Esophagus squamous epithelium (tissue), 5 donors: ENCODE measurements around the gene LPIN2. TPM values are rescaled to one million over a fixed set of nuclear protein-coding genes. Genes with fewer than 3 reads are reported as not detected.
"Not testable (repeated sequence)": the region's sequence is repeated elsewhere in the genome, so short reads cannot be mapped to it uniquely, and the experiment has no call there.

Source experiments
- DNase-seq: peaks from one replicate; lab custom pipeline; 2025; lab: John Stamatoyannopoulos, UW
- H3K27ac ChIP-seq, 4 donors: fragments of 200-600 bp; sonication (generic); one replicate each; pipeline ENCODE4 v1.5.1; 2016 to 2019; ENCODE audit warnings: mild to moderate bottlenecking in 1 of 4
- H3K27me3 ChIP-seq, 4 donors: fragments of 200-600 bp; sonication (generic); 1 replicate in 3 of 4; 2 replicates in 1 of 4; pipeline versions ENCODE4 v1.5.1 to v1.6.0; 2017 to 2021; ENCODE audit warnings: antibody characterized with exemption in 1 of 4
- H3K36me3 ChIP-seq, 3 donors: fragments of 200-600 bp; sonication (generic); one replicate each; pipeline ENCODE4 v1.5.1; 2016 to 2019
- H3K4me1 ChIP-seq, 3 donors: fragments of 200-600 bp; sonication (generic); one replicate each; pipeline ENCODE4 v1.5.1; 2017 to 2019
- H3K4me3 ChIP-seq, 4 donors: fragments of 200-600 bp; sonication (generic); 1 replicate in 3 of 4; 2 replicates in 1 of 4; pipeline ENCODE4 v1.5.1; 2016 to 2019; ENCODE audit warnings: mild to moderate bottlenecking in 2 of 4, moderate library complexity in 1 of 4
- H3K9me3 ChIP-seq, 3 donors: fragments of 200-600 bp; sonication (generic); one replicate each; pipeline ENCODE4 v1.5.1; 2016 to 2019
- POLR2A ChIP-seq, 4 donors: fragments of 450-650 bp; IDR thresholded peaks; one replicate each; pipeline ENCODE4 v1.6.1; 2017; ENCODE audit warnings: antibody characterized with exemption in 4 of 4, mild to moderate bottlenecking in 4 of 4, moderate library complexity in 3 of 4
- WGBS, 2 donors: methylation state at CpG; one replicate each; pipeline ENCODE4 v1.1.5; 2018; 5-methylcytosine and 5-hydroxymethylcytosine counted together
- intact Hi-C: fragments of 100-400 bp; cut with DNase I; formaldehyde crosslinking; loops from one replicate; pipeline ENCODE4 v1.15.0; 2022
- total RNA-seq, 4 donors: library from RNA; depleted of rRNA; stranded (reverse); fragments of >200 nt; gene quantifications; one replicate each; pipeline ENCODE4 v1.1.0, GENCODE V29; 2016
- TF ChIP-seq, protein P1 (sequence below), 6 experiments: fragments of 450-650 bp in 4 of 6; fragments of 200-600 bp in 2 of 6; sonication (generic) in 2 of 6; IDR thresholded peaks; one replicate each; pipeline ENCODE4 v1.5.1; 2016 to 2019; ENCODE audit warnings: antibody characterized with exemption in 6 of 6, mild to moderate bottlenecking in 4 of 6, moderate library complexity in 4 of 6
- donor health status: DM: yes; HTN: yes; CAD: no.

The LPIN2 gene
- total RNA-seq, 4 donors from 2014 or later = 7.2 to 17.9 (median 12.6) TPM

- DNase-seq = no peak
- no peaks in the 10 kb centered on the region for H3K9me3 ChIP-seq
- H3K27ac ChIP-seq = peak overlapping the region in 3 of 4 donors; percentile 3 to 61 (median 39)
- H3K36me3 ChIP-seq = no peaks in the 10 kb centered on the region
- WGBS, 2 donors = 31% methylated on average over 4 of the region's 4 CpGs
- H3K4me3 ChIP-seq = no peak overlapping the region
- intact Hi-C loops = no loop called here
- no peak for TF ChIP-seq POLR2A (IDR thresholded peaks at IDR 0.05)
- TF ChIP-seq, protein P1, sequence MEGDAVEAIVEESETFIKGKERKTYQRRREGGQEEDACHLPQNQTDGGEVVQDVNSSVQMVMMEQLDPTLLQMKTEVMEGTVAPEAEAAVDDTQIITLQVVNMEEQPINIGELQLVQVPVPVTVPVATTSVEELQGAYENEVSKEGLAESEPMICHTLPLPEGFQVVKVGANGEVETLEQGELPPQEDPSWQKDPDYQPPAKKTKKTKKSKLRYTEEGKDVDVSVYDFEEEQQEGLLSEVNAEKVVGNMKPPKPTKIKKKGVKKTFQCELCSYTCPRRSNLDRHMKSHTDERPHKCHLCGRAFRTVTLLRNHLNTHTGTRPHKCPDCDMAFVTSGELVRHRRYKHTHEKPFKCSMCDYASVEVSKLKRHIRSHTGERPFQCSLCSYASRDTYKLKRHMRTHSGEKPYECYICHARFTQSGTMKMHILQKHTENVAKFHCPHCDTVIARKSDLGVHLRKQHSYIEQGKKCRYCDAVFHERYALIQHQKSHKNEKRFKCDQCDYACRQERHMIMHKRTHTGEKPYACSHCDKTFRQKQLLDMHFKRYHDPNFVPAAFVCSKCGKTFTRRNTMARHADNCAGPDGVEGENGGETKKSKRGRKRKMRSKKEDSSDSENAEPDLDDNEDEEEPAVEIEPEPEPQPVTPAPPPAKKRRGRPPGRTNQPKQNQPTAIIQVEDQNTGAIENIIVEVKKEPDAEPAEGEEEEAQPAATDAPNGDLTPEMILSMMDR (IDR thresholded peaks at IDR 0.05) = no peak
- no peaks in the 10 kb centered on the region for H3K27me3 ChIP-seq
- peaks cover 0 to 22% (median 0%) of the 10 kb centered on the region in 3 donors for H3K4me1 ChIP-seq
Measured at GRCh38 chr18:3037423-3037915, 24.5 kb upstream of the LPIN2 start.

- Histone ChIP-seq H3K36me3 (no peaks in the 10 kb centered on the region), H3K27ac (peak overlapping the region in 2 of 4 donors; percentile 7 to 36), H3K4me3 (no peak overlapping the region), H3K9me3 (no peaks in the 10 kb centered on the region), H3K27me3 (no peaks in the 10 kb centered on the region), H3K4me1 (peaks cover 0 to 22% (median 0%) of the 10 kb centered on the region in 3 donors)
- intact Hi-C loops = no loop called here
- no peak for TF ChIP-seq POLR2A (IDR thresholded peaks at IDR 0.05)
- TF ChIP-seq, protein P1 (IDR thresholded peaks at IDR 0.05) = no peak
- WGBS, 2 donors = 39 to 54% methylated on average over 4 to 5 of the region's 5 CpGs
- no peak for DNase-seq
Measured at GRCh38 chr18:3036108-3036507, 23.2 kb upstream of the LPIN2 start.

- Histone ChIP-seq H3K27ac (no peak overlapping the region), H3K27me3 (no peaks in the 10 kb centered on the region), H3K9me3 (no peaks in the 10 kb centered on the region), H3K36me3 (no peaks in the 10 kb centered on the region), H3K4me3 (no peak overlapping the region), H3K4me1 (peaks cover 0 to 22% (median 0%) of the 10 kb centered on the region in 3 donors)
- intact Hi-C loops = no loop called here
- no peak for DNase-seq
- TF ChIP-seq POLR2A (IDR thresholded peaks at IDR 0.05) = no peak
- TF ChIP-seq, protein P1 (IDR thresholded peaks at IDR 0.05) = no peak
- 67 to 87% methylated on average over 5 of the region's 5 CpGs for WGBS, 2 donors
Measured at GRCh38 chr18:3035635-3036034, 22.7 kb upstream of the LPIN2 start.

GRCh38 chr18:3032721-3033120 is 19.8 kb upstream of the LPIN2 start:
- DNase-seq = no peak
- Histone ChIP-seq H3K9me3 (no peaks in the 10 kb centered on the region), H3K4me1 (peaks cover 0 to 29% (median 0%) of the 10 kb centered on the region in 3 donors), H3K27ac (no peak overlapping the region), H3K36me3 (no peaks in the 10 kb centered on the region), H3K4me3 (no peak overlapping the region), H3K27me3 (no peaks in the 10 kb centered on the region)
- 75 to 88% methylated on average over 2 to 3 of the region's 3 CpGs for WGBS, 2 donors
- TF ChIP-seq POLR2A (IDR thresholded peaks at IDR 0.05) = no peak
- TF ChIP-seq, protein P1 (IDR thresholded peaks at IDR 0.05) = no peak
- intact Hi-C loops = no loop called here

DNA sequence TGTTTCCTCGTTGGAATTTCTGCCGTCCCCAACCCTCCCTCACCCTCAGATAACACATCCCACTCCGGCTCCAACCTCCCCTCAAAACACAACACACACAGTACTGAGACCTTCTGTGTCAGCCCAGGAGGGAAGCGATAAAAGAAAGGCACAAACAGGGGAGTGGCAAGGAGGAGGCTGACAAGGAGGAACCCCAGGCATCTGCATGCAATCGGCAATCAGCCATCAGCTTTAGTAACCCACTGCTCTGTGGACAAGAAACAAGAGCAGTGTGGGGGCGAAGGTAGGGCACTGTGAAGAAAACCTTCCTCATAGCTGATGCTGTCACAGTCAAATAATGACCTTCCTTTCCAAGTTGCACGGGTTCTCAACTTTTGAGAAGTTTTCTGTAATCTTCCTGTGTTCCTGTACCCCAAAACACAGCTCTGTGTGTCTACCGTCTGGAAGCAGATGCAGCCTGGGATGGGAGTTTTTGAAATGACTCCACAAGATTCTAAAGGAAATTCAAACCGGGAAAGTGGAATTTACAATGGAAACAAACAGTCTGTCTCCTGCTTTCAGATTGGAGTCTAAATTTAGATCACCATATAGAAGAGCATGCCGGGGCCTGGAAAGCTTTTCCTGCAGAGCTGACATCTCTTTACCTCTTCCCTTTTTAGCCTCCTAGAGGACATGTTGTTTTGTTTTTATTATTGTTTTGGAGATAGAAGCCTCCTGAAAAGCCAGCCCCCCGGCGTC is 16.4 kb upstream of the LPIN2 start:
- no peak for TF ChIP-seq POLR2A (IDR thresholded peaks at IDR 0.05)
- TF ChIP-seq, protein P1 (IDR thresholded peaks at IDR 0.05) = no peak
- no peak overlapping the region for H3K4me3 ChIP-seq
- intact Hi-C loops = no loop called here
- H3K4me1 ChIP-seq = peaks cover 0 to 9% (median 0%) of the 10 kb centered on the region in 3 donors
- WGBS, 2 donors = 44 to 47% methylated on average over 11 to 12 of the region's 12 CpGs
- H3K36me3 ChIP-seq = no peaks in the 10 kb centered on the region
- H3K27ac ChIP-seq = no peak overlapping the region
- no peaks in the 10 kb centered on the region for H3K27me3 ChIP-seq
- DNase-seq = no peak
- no peaks in the 10 kb centered on the region for H3K9me3 ChIP-seq

DNA sequence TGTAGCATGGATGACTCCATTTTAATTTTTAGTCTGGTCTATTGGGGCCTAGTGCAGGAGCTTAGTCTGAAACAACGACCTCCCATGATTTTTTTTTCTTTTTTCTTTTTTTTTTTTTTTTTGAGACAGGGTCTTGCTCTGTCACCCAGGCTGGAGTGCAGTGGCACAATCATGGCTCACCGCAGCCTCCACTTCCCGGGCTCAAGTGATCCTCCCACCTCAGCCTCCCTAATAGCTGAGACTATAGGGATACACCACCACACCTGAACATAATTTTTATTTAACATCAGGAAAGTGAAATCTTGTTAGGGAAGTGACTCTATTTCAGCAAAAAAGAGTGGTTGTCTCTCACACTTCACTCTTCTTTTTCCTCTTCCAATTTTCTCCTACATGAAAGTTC is 15.2 kb upstream of the LPIN2 start:
- H3K9me3 ChIP-seq, H3K27me3 ChIP-seq, H3K4me1 ChIP-seq, H3K36me3 ChIP-seq, H3K4me3 ChIP-seq, DNase-seq, intact Hi-C loops: not testable (repeated sequence)
- 90 to 93% methylated on average over 3 of the region's 3 CpGs for WGBS, 2 donors
- peak overlapping the region in 1 of 4 donors; percentile 14 for H3K27ac ChIP-seq
